Smooth muscle cell (in vitro differentiated cells): ENCODE results near the gene CREBBP. TPM values are rescaled to one million over a fixed set of nuclear protein-coding genes. Genes with fewer than 3 reads are reported as not detected.

Experiments
- DNase-seq: peaks from one replicate; lab custom pipeline; 2025; ENCODE audit not compliant: unreplicated experiment; lab: John Stamatoyannopoulos, UW
- H2AFZ ChIP-seq: fragments of 200-600 bp; sonication (generic); 2 replicates; pipeline ENCODE4 v1.6.0; 2016; ENCODE audit warnings: antibody characterized with exemption, low read depth, mild to moderate bottlenecking
- H3F3A ChIP-seq: fragments of 200-600 bp; sonication (generic); 2 replicates; pipeline ENCODE4 v1.6.0; 2017; ENCODE audit warnings: antibody characterized with exemption, low read depth
- H3K27ac ChIP-seq: fragments of 200-600 bp; sonication (generic); 2 replicates; pipeline ENCODE4 v1.5.1; 2016; ENCODE audit warnings: low read depth, mild to moderate bottlenecking
- H3K27me3 ChIP-seq: fragments of 200-600 bp; sonication (generic); 2 replicates; pipeline ENCODE4 v1.6.1; 2016; ENCODE audit warnings: low read depth, mild to moderate bottlenecking
- H3K36me3 ChIP-seq: fragments of 200-600 bp; sonication (generic); 2 replicates; pipeline ENCODE4 v1.5.1; 2016; ENCODE audit warnings: low read depth
- H3K4me1 ChIP-seq: fragments of 200-600 bp; sonication (generic); 2 replicates; pipeline ENCODE4 v1.5.1; 2016; ENCODE audit warnings: low read depth
- H3K4me2 ChIP-seq: fragments of 200-600 bp; sonication (generic); 2 replicates; pipeline ENCODE4 v1.6.0; 2016; ENCODE audit warnings: mild to moderate bottlenecking
- H3K4me3 ChIP-seq: fragments of 200-600 bp; sonication (generic); 2 replicates; pipeline ENCODE4 v1.5.1; 2016; ENCODE audit warnings: mild to moderate bottlenecking
- H3K79me2 ChIP-seq: fragments of 200-600 bp; sonication (generic); 2 replicates; pipeline ENCODE4 v1.6.0; 2016; ENCODE audit warnings: low read depth, mild to moderate bottlenecking
- H3K9ac ChIP-seq: fragments of 200-600 bp; sonication (generic); 2 replicates; pipeline ENCODE4 v1.6.0; 2016; ENCODE audit warnings: low read depth
- H3K9me3 ChIP-seq: fragments of 200-600 bp; sonication (generic); replicated peaks from 2 replicates; pipeline ENCODE4 v1.5.1; 2016; ENCODE audit warnings: low read depth
- H4K20me1 ChIP-seq: fragments of 200-600 bp; sonication (generic); 2 replicates; pipeline ENCODE4 v1.6.0; 2016; ENCODE audit warnings: low read depth
- CTCF ChIP-seq: fragments of 200-600 bp; sonication (generic); IDR thresholded peaks from 2 replicates; pipeline ENCODE4 v1.5.1; 2017; ENCODE audit warnings: borderline replicate concordance, mild to moderate bottlenecking, antibody characterized with exemption; ENCODE audit not compliant: insufficient read depth, poor library complexity, severe bottlenecking
- WGBS: methylation state at CpG from one replicate; pipeline ENCODE4 v1.1.7; 2016; ENCODE audit warnings: low lambda C conversion rate; 5-methylcytosine and 5-hydroxymethylcytosine counted together
- polyA plus RNA-seq: library from polyadenylated mRNA; unstranded; fragments of >200 nt; fragmentation: Nextera tagmentation; extraction: Ambion mirVana; gene quantifications from 2 replicates; pipeline ENCODE4 v1.2.1, GENCODE V29; 2016
- total RNA-seq: library from RNA; depleted of rRNA; stranded (reverse); fragments of >200 nt; gene quantifications from 2 replicates; pipeline ENCODE4 v1.2.3, GENCODE V29; 2014

CREBBP gene
- total and polyA plus RNA-seq, 2 experiments from 2014 or later, result 14.3 to 19.6 TPM

- TF ChIP-seq CTCF, result no peak
- Histone ChIP-seq H3K4me3 (no peak overlapping the region), H3K4me1 (peaks cover 24% of the 10 kb centered on the region), H3K4me2 (peak overlapping the region; percentile 12), H3K27me3 (no peaks in the 10 kb centered on the region), H3K9me3 (no peaks in the 10 kb centered on the region), H3F3A (peaks cover 11% of the 10 kb centered on the region), H3K9ac (no peak overlapping the region), H2AFZ (no peak overlapping the region), H4K20me1 (peaks cover 100% of the 10 kb centered on the region), H3K36me3 (no peaks in the 10 kb centered on the region), H3K79me2 (peaks cover 99% of the 10 kb centered on the region), H3K27ac (peak overlapping the region; percentile 59)
- 49% methylated on average over 8 of the region's 8 CpGs for WGBS
- DNase-seq, result no peak
Observed at GRCh38 chr16:3819746-3820724, 60.5 kb downstream of the CREBBP start.

- Histone ChIP-seq H3K79me2 (peaks cover 100% of the 10 kb centered on the region), H3K4me2 (peak overlapping the region; percentile 12), H3K36me3 (no peaks in the 10 kb centered on the region), H3K27ac (peak overlapping the region; percentile 59), H3K27me3 (no peaks in the 10 kb centered on the region), H3K4me1 (peaks cover 15% of the 10 kb centered on the region), H3K9ac (no peak overlapping the region), H4K20me1 (peaks cover 100% of the 10 kb centered on the region), H3K4me3 (no peak overlapping the region), H2AFZ (no peak overlapping the region), H3F3A (peaks cover 3% of the 10 kb centered on the region), H3K9me3 (no peaks in the 10 kb centered on the region)
- 93% methylated on average over 6 of the region's 6 CpGs for WGBS
- DNase-seq, result no peak
- TF ChIP-seq CTCF, result no peak
Observed at GRCh38 chr16:3819175-3819527, 61.4 kb downstream of the CREBBP start.

GRCh38 chr16:3816326-3816725 is 64.2 kb downstream of the CREBBP start:
- no peak for DNase-seq
- Histone ChIP-seq H3K9ac (no peak overlapping the region), H3K27ac (no peak overlapping the region), H3K36me3 (no peaks in the 10 kb centered on the region), H2AFZ (no peak overlapping the region), H3K9me3 (no peaks in the 10 kb centered on the region), H3K4me1 (peaks cover 14% of the 10 kb centered on the region), H3K79me2 (peaks cover 100% of the 10 kb centered on the region), H3F3A (no peaks in the 10 kb centered on the region), H4K20me1 (peaks cover 100% of the 10 kb centered on the region), H3K4me3 (no peak overlapping the region), H3K4me2 (no peak overlapping the region), H3K27me3 (no peaks in the 10 kb centered on the region)
- WGBS, result 93% methylated on average over 3 of the region's 3 CpGs
- no peak for TF ChIP-seq CTCF

GRCh38 chr16:3814755-3815154 is 65.8 kb downstream of the CREBBP start:
- H3K79me2 ChIP-seq, result peaks cover 99% of the 10 kb centered on the region
- no peak overlapping the region for H3K27ac ChIP-seq
- H3K9me3 ChIP-seq, result no peaks in the 10 kb centered on the region
- peaks cover 100% of the 10 kb centered on the region for H4K20me1 ChIP-seq
- H3K4me1 ChIP-seq, result peaks cover 13% of the 10 kb centered on the region
- 100% methylated on average over 1 of the region's 1 CpG for WGBS
- no peak for DNase-seq
- TF ChIP-seq CTCF, result no peak
- H2AFZ ChIP-seq, result no peak overlapping the region
- H3K4me2 ChIP-seq, result no peak overlapping the region
- no peaks in the 10 kb centered on the region for H3F3A ChIP-seq
- no peaks in the 10 kb centered on the region for H3K36me3 ChIP-seq
- H3K27me3 ChIP-seq, result no peaks in the 10 kb centered on the region
- H3K4me3 ChIP-seq, result no peak overlapping the region
- H3K9ac ChIP-seq, result no peak overlapping the region
